ENCODE results near the gene ATP11B. TPM values are rescaled to one million over a fixed set of nuclear protein-coding genes. Genes with fewer than 3 reads are reported as not detected.

The ATP11B gene
- total and polyA plus RNA-seq, 9 of the 15 experiments (the other 6 are each of a cell fraction or from before 2014, with no cell fraction given) = 11.9 to 68.7 (median 41.8) TPM

GRCh38 chr3:182925944-182926337 is 132.6 kb downstream of the ATP11B start:
- Histone ChIP-seq H3K27ac (ENCODE audit: extremely low read depth, low read depth, low read length) (no peak overlapping the region), H3K27me3 (ENCODE audit: control insufficient read depth in 2 of 2, insufficient read depth in 2 of 2, low read length in 2 of 2) (no peaks in the 10 kb centered on the region), H4K20me1 (replicated peaks; ENCODE audit: control insufficient read depth, insufficient read depth, low read length) (no peaks in the 10 kb centered on the region), H2AFZ (ENCODE audit: low read depth, low read length) (no peak overlapping the region), H3K4me3 (no peak overlapping the region), H3K36me3 (ENCODE audit: control insufficient read depth, insufficient read depth, low read length) (peaks cover 16% of the 10 kb centered on the region; the same call in 2 of the 3 replicates), H3K9me1 (ENCODE audit: control insufficient read depth, insufficient read depth, low read length) (no peaks in the 10 kb centered on the region), H3K4me2 (ENCODE audit: insufficient read depth, low read length) (no peak overlapping the region), H3K9ac (ENCODE audit: insufficient read depth in 1 of 2, low read depth in 2 of 2, low read length in 2 of 2) (no peak overlapping the region), H3K4me1 (replicated peaks in 1 of 2; ENCODE audit: control insufficient read depth in 2 of 2, insufficient read depth in 2 of 2, low read length in 2 of 2) (peaks cover 0 to 25% of the 10 kb centered on the region in 2 experiments; a peak in 3 of 5 replicates), H3K9me3 (replicated peaks; ENCODE audit: control insufficient read depth, insufficient read depth, low read depth, low read length) (0 out of 2 replicates have a peak, but pooled peaks cover 4% of the 10 kb centered on the region), H3K79me2 (ENCODE audit: control insufficient read depth, insufficient read depth, low read length) (peaks cover 8% of the 10 kb centered on the region; the same call in 1 of the 3 replicates)
- BruUV-seq (replicated peaks) = no TSS peak
- in situ Hi-C loops (cut with MboI) = no loop called here
- DNase-seq (ENCODE audit: extremely low read depth in 1 of 4, low spot score in 3 of 4) = no peak
- POLR2A ChIA-PET = interaction anchor here (1.7 kb wide), 1 partner anchor 10 kb away, joined by 5 read pairs; no protein-coding TSS in a partner anchor
- WGBS (ENCODE audit: insufficient coverage, low coverage, missing lambda C conversion rate) = 89% methylated on average over 3 of the region's 3 CpGs
- FAIRE-seq = no peak
- no peak for ATAC-seq
- CTCF ChIA-PET (ENCODE audit: low intra/inter-chr PET ratio) = no interaction called here
- intact Hi-C loops (cut with micrococcal nuclease) = no loop called here
- TF ChIP-seq CAMTA2 (CRISPR knock-in tag; conservative IDR thresholded peaks at IDR 0.05) (no peak), ETS2 (tag; IDR thresholded peaks at IDR 0.05; ENCODE audit: borderline replicate concordance, poor library complexity, severe bottlenecking) (no peak), ZKSCAN8 (CRISPR knock-in tag; IDR thresholded peaks at IDR 0.05) (no peak), CTCF (IDR thresholded peaks at IDR 0.05 in 2 of 3, conservative IDR thresholded peaks at IDR 0.05 in 1 of 3; ENCODE audit: insufficient read depth in 2 of 3, low read depth in 1 of 3, low read length in 3 of 3) (no peak), SRF (CRISPR knock-in tag; IDR thresholded peaks at IDR 0.05) (no peak), ZNF592 (IDR thresholded peaks at IDR 0.05) (no peak), PTTG1 (tag; IDR thresholded peaks at IDR 0.05; ENCODE audit: low read depth) (no peak), ZBTB33 (CRISPR knock-in tag; IDR thresholded peaks at IDR 0.05) (no peak), ZFP30 (CRISPR knock-in tag; IDR thresholded peaks at IDR 0.05; ENCODE audit: borderline replicate concordance) (no peak), ZBTB5 (IDR thresholded peaks at IDR 0.05) (no peak)
